Dermis microvascular lymphatic vessel endothelial cell (primary cell): ENCODE results near the gene EDDM13. TPM values are rescaled to one million over a fixed set of nuclear protein-coding genes. Genes with fewer than 3 reads are reported as not detected.
A peak's percentile ranks its signal among the peaks of the same experiment; 100 is the strongest.
"Not testable (repeated sequence)": the region's sequence is repeated elsewhere in the genome, so short reads cannot be mapped to it uniquely, and the experiment has no call there.

ENCODE experiments used
- DNase-seq, 2 donors: peaks; one replicate each; pipeline versions ENCODE4 v3.0.0 to v3.0.0-alpha.2; 2010; ENCODE audit warnings: low read depth in 2 of 2
- total RNA-seq: library from RNA; depleted of rRNA; stranded (reverse); fragments of >200 nt; gene quantifications from 2 replicates; pipeline ENCODE4 v1.2.1, GENCODE V29; 2014

EDDM13 gene
- total RNA-seq, 1 donor from 2014 or later, result 2.2 TPM

DNA sequence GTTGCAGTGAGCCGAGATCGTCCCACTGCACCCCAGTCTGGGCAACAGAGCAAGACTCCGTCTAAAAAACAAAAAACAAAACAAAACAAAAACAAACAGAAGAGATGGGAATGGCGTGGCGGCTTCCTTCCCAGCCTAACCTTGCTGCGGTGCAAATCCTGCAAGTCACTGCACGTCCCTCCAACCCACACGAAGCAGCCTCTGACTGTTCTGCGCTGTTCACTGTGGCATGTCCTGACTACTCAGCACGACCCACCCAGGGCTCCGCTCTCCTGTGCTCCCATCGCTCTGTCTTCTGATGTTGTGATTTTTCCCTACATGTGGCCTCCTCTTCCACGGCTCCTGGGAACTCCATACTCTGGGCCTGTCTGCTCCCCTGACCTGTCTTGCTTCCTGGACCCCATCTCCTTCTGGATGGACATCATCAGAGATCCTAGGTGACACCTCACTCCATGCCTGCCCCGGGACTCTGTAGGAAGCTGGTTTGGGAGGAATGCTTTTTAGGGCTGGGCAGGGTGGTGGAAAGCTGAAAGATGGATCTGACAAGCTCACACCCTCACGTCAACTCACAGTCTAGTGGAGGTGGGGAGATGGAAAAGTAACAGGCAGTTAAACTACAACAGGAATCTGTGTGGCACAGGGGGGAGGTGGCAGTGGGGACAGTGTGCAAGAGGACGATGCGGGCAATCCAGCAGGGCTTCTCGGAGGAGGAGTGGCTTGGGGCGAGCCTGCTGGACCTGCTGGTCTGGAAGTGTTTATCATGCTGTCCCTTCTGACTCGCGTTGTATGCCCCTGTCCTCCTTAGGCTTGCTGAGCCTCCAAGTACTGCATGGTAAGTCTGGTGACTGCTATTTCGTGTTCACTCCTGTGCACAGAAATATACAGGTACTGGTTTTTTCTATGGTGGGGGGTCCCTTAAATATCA is 23.2 kb downstream of the EDDM13 start:
- no peak for DNase-seq

DNA sequence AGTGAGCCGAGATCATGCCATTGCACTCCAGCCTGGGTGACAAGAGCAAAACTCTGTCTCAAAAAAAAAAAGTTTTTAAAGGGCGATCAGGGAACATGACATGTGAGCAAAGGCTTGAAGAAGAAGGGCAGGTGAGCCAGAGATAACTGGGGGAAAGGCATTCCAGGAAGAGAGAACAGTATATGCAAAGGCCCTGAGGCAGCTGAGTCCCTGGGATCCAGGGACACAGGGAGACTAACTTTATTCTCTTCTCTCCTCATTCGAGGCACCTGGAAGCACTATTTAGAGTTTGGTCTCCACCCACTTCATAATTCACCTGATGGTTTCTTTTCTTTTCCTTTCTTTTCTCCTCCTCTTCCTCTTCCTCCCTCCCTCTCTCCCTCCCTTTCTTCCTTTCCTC is 24.5 kb downstream of the EDDM13 start:
- DNase-seq, result no peak

DNA sequence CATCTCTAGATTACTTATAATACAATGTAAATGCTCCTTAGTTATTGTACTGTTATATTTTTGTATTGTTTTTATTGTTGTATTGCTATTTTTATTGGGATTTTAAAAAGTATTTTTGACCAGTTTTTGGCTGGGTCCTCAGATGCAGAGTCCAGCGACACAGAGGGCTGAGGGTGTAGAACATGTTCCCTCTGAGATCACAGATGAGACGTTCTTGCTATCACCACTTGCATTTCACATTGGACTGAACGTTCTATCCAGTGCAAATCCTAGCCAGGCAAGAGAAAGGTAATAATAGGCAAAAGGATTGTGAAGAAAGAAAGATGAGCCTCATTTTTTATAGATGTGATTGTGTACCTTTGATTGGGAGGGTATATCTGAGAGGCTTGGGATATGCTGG is 27.1 kb downstream of the EDDM13 start:
- no peak for DNase-seq

DNA sequence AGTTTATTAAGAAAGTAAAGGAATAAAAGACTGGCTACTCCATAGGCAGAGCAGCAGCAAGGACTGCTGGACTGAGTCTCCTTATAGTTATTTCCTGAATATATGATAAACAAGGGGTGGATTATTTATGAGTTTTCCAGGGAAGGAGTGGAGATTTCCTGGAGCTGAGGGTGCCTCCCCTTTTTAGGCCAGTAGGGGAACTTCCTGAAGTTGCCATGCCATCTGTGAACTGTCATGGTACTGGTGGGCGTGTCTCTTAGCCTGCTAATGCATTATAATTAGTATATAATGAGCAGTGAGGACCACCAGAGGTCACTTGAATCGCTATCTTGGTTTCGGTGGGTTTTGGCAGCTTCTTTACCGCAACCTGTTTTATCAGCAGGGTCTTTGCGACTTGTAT is 28.6 kb downstream of the EDDM13 start:
- DNase-seq, result peak in 1 of 2 donors; percentile 15

DNA sequence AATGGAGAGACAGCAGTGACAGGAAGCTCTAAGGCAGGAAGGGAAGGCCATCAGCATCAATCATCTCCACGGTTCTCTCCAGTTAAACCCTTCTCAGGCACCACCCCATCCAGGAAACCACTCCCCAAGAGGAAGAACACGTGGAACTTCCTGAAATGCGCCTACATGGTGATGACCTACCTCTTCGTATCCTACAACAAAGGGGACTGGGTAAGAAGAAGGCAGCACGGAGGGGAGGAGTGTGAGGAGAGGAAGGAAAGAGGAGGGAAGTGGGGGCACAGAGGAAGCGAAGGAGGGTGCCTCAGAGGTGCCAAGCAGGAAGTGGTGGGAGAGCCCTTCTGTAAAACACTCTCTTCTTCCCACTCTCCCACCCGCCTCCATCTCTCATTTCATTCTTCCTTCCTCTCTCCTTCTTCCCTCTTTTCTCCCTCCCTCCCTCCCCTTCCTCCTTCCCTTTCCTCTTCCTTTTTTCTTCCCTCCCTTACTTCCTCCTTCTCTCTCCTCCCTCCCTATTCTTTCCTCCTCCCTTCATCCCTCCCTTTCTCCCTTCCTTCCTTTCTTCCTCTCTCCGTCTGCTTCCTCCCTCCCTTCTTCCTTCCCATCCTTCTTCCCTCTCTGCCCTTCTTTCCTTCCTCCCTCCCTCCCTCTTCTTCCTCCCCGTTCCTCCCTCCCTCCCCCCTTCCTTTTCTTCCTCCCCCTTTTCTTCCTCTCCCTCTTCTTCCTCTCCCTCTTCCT is 29.5 kb downstream of the EDDM13 start:
- peak; percentile 62 to 81 for DNase-seq

DNA sequence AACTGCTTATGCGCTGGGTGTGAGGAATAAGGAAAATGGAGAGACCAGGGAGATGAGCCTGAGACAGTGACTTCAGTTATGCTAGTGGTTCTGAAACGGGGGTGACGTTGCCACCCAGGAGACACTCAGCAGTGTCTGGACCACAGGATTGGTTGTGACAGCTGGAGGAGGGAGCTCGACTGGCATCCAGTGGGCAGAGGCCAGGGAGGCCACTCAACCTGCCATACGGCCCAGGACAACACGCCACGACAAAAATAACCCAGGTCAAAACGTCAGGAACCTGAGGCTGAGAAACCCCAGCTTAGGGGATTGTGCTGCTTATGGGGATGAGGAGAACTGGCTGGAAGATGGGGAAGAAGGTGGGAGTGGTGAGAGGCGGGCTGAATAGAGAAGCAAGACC is 31.7 kb downstream of the EDDM13 start:
- DNase-seq, result no peak

DNA sequence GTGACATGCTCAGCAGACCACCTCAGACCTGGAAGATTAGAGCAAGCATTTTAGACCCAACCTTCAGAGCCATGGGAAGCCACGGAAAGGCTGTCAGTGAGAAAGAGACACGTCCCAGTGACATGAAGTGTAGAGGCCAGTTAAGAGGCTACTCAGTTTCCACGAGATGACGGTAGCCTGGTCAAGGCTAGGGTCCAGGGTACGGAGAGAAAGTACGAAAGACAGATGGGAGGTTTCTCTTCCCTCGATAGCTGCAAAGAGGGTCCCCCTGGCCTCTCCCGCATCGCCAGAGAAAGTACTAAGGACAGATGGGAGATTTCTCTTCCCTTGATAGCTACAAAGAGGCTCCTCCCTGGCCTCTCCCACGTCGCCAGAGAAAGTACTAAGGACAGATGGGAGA is 33.5 kb downstream of the EDDM13 start:
- DNase-seq, result no peak

DNA sequence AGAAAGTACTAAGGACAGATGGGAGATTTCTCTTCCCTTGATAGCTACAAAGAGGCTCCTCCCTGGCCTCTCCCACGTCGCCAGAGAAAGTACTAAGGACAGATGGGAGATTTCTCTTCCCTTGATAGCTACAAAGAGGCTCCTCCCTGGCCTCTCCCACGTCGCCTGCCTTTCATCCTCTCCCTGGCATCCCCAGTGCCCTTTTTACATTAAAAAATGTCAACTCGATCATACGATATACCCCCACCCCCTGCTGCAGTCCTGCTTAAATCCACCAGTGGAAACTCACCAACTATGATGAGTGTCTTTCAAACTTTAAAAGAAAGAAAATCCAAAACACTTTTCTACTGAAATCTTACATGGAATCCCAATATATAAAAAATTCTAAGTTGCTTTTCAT is 34.5 kb downstream of the EDDM13 start:
- DNase-seq, result not testable (repeated sequence)

DNA sequence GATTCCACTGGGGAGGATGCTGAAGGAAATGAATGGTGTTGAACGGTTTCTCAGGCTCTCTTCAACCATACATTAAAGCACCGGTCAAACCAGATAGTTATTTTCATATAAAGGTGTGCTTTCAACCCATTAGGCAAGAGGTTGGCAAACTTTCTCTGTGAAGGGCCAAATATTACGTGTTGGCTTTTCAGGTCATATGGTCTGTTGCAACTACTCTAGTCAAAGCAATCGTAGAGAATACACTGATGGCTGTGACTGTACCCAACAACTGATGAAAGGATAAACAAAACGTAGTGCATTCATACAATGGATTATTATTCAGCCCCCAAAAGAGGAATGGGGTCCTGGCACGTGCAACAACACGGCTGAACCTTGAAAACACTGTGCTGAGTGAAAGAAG is 36.2 kb downstream of the EDDM13 start:
- no peak for DNase-seq

DNA sequence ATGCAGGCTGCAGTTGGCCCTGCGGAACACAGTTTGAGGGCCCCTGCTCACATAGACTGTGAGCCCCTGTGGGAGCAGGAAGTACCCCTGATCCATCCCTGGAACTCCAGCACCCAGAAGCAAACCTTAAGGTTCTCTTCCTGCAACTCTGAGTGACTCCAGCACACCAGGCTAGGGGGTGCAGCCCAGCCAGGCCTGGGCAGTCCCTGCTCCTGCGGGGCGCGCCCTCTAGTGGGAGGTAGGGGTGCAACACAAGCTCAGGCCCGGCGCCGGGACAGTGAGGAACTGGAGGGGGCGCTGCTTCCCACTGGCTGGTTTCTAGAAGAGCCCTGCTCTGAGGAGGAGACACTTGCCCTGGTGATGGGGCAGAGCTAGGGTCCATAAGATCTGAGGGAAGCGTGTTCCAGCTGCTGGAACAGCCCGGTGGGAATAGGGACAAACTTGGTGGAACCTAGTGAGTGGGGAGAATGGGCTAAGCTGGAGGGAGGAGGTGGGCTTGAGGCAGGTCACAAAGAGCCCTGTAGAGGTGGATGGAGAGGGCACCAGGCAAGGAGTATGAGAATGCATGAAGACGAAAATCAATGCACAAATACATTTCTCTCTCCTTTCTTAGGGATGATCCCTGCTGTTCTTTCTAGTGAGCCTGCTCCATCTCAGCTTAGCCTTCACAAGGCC is 37.1 kb downstream of the EDDM13 start:
- DNase-seq, result peak in 1 of 2 donors; percentile 59

DNA sequence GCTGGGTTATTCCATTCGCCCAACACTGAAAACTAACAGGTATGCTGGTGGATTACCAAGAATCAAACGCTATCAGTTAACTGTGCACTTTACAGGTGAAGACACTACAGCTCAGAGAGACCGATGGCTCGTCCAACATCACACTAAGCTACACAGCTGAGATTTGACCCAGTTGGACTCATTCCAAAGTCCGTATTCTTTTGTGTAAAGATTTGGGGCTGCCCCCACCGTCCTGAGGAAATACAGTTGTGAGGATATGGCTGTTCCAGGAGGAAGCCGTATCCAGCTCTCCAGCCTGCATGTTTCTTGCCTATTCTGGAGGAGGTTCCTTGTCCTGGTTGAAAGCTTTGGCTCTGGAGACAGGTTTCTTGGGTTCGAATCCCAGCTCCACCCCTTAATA is 37.9 kb downstream of the EDDM13 start:
- no peak for DNase-seq

DNA sequence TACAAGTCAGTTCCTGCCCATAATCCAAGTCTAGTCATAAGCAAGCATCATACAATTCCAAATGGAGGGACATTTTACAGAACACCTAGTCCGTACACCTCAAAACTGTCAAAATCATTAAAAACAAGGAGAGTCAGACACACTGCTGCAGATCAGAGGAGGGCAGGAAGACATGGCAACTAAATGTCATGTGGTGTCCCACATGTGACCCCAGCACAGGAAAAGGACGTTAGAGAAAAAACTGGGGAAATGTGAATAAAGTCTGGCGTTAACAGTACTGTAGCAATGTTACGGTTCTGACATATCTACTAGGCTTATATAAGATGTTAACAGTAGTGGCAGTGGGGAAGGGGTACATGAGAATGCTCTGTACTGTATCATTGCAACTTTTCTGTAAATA is 39.8 kb downstream of the EDDM13 start:
- no peak for DNase-seq

DNA sequence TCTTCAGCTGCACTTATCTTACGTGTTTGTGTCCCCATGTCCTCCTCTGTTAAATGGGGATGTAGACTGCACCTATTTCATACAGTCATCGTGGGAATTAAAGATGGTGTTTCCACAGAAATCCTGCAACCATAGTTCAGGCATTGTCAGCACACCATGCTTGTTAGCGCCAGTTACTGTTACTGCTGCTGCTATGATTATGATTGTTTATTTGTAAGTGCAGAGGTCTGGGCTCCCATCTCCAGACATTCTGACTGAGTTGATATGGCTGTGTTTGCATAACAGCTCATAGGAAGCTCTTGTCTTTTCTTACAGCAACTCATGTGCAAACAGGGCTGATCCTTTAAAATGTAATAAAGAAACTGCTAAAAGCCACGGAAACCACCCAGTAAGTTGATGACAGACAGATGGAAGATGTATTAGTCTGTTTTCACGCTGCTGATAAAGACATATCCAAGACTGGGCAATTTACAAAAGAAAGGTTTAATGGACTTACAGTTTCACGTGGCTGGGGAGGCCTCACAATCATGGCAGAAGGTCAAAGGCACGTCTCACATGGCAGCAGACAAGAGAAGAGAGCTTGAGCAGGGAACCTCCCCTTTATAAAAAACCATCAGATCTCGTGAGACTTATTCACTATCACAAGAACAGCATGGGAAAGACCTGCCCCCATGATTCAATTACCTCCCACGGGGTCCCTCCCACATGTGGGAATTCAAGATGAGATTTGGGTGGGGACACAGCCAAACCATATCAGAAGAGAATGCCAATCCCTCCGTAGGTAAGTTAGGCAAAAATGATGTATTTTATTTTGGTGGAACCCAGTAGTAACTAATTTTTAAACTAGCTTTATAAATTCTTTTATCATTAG is 40.5 kb downstream of the EDDM13 start:
- DNase-seq, result no peak

DNA sequence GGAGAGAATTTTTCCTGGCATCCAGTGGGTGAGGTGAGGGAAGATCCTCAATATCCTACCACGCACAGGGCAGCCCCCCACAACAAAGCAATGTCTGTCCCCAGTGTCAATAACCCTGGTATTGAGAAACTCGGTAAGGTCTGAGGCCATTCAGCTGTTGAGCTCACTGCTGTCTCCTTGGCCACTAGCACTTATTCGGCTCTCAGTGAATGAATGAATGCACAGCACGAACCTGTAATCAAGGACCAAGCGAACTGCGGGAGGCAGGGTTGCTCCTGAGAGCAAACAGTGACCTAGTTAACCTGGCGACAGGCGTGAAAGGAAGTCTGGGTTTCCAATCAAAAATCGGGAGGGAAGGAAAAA is 41.5 kb downstream of the EDDM13 start:
- no peak for DNase-seq

DNA sequence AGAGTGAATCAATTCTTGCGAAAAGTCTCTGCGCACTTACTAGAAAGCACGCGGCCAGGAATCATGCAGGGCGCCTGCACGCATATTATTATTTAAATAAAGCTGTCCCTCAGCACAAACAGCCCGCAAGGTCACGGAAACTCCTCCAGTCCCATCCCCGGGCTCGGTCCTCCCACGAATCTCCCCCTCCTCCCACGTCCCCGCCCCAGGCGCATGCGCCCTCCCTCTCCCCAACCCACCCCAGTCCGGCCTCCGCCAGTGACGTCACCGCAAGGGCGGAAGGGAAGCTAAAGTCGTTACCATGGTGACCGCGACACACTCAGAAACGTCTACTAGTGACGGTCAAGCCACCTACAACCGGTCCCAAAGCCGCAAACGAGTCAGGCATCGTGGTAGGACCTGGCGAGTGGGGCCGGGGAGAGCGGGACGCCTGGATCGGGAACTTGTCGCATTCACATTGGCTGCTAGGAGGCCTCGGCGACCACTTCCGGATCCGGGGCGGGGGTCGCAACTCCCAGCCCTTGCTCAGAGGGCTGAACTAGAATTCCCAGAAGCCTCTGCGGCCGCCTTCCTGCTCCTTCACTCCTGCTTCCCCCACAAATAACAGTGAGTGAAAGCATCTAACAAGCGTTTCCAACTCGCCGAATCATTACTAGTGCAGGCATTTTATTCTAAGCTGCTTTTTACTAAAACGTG is 42.0 kb downstream of the EDDM13 start, which contains the start of gene ZSCAN5A:
ZSCAN5A (minus strand) TSS at position 459 of the 696 bp plus-strand sequence. CDS start 89,793 bp downstream, outside the sequence.
- peak; percentile 91 to 96 for DNase-seq

DNA sequence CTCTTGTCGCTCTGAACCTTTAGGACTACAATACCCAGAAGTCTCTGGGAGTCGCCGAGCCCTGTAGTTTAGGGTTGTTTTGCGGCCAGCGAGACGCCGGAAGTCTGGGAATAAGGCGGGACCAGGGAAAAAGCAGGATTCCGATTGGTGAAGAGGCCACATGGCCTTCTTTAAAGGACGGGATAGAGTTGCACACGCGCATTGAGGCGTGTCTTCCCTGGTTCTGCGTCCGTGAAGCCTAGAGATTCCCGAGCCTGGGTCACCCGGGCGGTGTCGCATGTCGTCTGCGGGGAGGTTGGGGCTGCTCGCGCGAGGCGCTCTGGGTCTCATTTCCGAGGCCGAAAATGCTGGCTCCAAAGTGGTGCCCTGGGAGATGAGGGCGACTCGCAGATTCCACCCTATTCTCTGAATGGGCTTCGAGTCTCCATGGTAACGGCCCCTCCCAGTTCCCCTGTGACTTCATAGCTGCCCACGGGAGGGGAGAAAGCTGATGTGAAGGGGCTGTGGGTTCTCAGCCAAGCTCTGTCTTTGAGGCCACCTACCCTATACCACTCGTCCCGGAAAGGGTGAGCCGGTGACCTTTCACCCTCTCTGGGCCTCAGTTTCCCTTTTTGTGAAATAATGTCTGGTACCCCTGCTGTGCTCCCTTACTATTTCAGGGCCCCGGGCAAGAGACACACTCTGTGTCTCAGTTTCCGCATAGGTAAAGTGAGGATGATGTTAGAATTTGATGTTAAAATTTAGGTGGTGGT is 42.7 kb downstream of the EDDM13 start:
- peak; percentile 96 to 98 for DNase-seq

DNA sequence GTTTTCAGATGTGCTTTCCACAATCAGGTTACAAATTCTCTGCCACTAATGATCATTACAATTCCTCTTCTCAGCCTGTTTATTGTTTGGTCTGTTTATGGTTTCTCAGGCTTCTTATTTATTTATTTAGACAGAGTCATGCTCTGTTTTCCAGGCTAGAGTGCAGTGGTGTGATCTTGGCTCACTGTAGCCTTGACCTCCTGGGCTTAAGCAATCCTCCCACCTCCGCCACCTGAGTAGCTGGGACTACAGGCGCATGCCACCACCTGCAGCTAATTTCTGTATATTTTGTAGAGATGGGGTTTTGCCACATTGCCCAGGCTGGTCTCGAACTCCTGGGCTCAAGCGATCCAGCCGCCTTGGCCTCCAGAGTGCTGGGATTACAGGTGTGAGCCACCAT is 44.2 kb downstream of the EDDM13 start:
- no peak for DNase-seq

DNA sequence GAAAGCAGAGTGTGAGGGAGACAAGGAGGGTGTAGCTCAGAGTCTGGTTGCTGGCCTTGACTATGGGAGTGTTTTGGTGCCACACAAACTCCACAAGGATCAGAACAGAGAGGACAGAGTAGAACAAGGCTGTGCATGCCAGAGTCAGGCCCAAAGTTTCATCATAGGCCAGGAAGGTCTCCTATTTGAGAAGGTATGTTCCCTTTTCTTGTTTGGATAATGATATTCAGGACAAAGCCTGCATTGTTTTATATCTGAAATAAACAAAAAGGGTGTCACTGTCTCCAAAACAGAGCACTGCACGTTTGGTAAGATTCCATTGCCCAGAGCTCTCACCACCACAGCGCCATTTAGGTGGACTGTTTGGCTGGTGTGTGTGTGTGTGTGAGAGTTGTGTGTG is 45.2 kb downstream of the EDDM13 start:
- DNase-seq, result no peak

DNA sequence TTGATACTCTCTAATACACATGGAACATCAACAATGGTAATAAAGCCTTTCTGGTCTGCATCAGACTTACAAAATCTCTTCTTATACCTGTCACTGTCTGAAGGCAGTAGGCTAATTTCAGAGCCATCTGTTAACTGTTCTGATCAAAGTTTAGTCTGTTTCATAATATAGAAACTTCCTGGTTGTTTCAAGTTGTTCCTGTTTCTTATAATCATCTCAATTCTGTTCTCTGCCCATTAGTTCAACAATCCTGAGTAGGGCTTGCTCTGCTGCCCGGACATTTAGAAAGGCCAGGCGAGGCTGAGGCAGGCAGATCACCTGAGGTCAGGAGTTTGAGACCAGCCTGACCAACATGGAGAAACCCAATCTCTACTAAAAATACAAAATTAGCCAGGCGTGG is 47.4 kb downstream of the EDDM13 start:
- no peak for DNase-seq
